Naive thymus-derived CD8-positive, alpha-beta T cell (primary cell): ENCODE data around the gene PRRC1. TPM values are rescaled to one million over a fixed set of nuclear protein-coding genes. Genes with fewer than 3 reads are reported as not detected.

Experiments used
- ATAC-seq, 2 donors: fragments of 150-1000 bp; cut with Tn5 transposase in 1 of 2; sonication (Bioruptor Pico), chemical (Tn5 transposase) in 1 of 2; 1 replicate in 1 of 2; 2 replicates in 1 of 2; pipeline ENCODE4 v1.10.0; 2021; ENCODE audit warnings: mild to moderate bottlenecking in 2 of 2, moderate library complexity in 2 of 2
- POLR2A ChIA-PET: fragments of 350-600 bp; sonication (Branson Sonifier 250); formaldehyde crosslinking; loops from one replicate; lab custom pipeline; 2021; ENCODE audit warnings: antibody characterized with exemption; lab: Charles Lee
- DNase-seq, 10 donors: peaks; one replicate each; pipeline versions ENCODE4 v3.0.0 to v3.0.0-alpha.2; 2020 to 2022
- H3K27ac Mint-ChIP-seq, 10 donors: one replicate each; pipeline ENCODE4 v1.8.0; 2020 to 2022; ENCODE audit warnings: mild to moderate bottlenecking in 10 of 10, mixed read lengths in 10 of 10, moderate library complexity in 4 of 10, inconsistent platforms in 1 of 10
- H3K27me3 Mint-ChIP-seq, 5 donors: one replicate each; pipeline ENCODE4 v1.8.0; 2021 to 2022; ENCODE audit warnings: mixed read lengths in 5 of 5
- H3K36me3 Mint-ChIP-seq, 3 donors: one replicate each; pipeline ENCODE4 v1.8.0; 2020 to 2022; ENCODE audit warnings: mixed read lengths in 3 of 3, mild to moderate bottlenecking in 2 of 3, inconsistent platforms in 1 of 3
- H3K4me1 Mint-ChIP-seq, 4 donors: one replicate each; pipeline ENCODE4 v1.8.0; 2021 to 2022; ENCODE audit warnings: mixed read lengths in 4 of 4
- H3K4me3 Mint-ChIP-seq, 10 donors: one replicate each; pipeline ENCODE4 v1.8.0; 2020 to 2022; ENCODE audit warnings: mild to moderate bottlenecking in 10 of 10, mixed read lengths in 10 of 10, moderate library complexity in 6 of 10, inconsistent platforms in 1 of 10
- H3K9me3 Mint-ChIP-seq, 9 donors: one replicate each; pipeline ENCODE4 v1.8.0; 2020 to 2022; ENCODE audit warnings: mixed read lengths in 9 of 9, mild to moderate bottlenecking in 3 of 9, inconsistent platforms in 1 of 9, moderate library complexity in 1 of 9
- polyA plus RNA-seq, 3 donors: library from polyadenylated mRNA; unstranded; fragments of 300-500 nt; fragmentation: Illumina TruSeq; gene quantifications; one replicate each; pipeline ENCODE4 v1.2.3, GENCODE V29; 2021
- total RNA-seq, 8 experiments: library from RNA in 2 of 8; stranded (reverse) in 2 of 8; gene quantifications; one replicate each; pipeline ENCODE4 v1.2.3 and lab custom pipeline; 2021 to 2026

The PRRC1 gene
- total and polyA plus RNA-seq, 5 experiments from 2014 or later, result 28.7 to 45.6 (median 39.6) TPM

DNA sequence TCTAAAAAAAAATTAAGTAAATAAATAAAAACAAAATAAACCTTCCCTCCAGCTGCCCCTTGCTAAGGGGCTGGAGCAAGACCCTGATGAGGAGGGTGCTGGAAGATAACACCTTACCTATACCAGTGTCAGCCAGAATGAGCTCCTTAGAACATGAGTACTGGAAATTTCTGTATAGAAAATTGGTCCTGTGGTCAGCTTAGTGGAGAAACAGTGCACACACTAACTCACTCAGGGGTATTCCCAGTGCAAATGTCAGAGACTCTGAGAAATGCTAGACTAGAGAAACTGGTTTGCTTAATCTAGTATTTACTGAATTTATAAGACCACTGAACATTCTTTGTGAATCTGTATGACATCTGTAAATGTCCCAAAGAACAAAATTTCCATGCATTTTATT is 69.4 kb downstream of the PRRC1 start:
- ATAC-seq (no peak), DNase-seq (no peak)
- Mint-ChIP-seq H3K27ac (no peak overlapping the region), H3K27me3 (peaks cover 0 to 15% (median 0%) of the 10 kb centered on the region in 5 donors), H3K9me3 (no peaks in the 10 kb centered on the region), H3K36me3 (no peaks in the 10 kb centered on the region), H3K4me3 (no peak overlapping the region), H3K4me1 (no peaks in the 10 kb centered on the region)
- POLR2A ChIA-PET, result no interaction called here

DNA sequence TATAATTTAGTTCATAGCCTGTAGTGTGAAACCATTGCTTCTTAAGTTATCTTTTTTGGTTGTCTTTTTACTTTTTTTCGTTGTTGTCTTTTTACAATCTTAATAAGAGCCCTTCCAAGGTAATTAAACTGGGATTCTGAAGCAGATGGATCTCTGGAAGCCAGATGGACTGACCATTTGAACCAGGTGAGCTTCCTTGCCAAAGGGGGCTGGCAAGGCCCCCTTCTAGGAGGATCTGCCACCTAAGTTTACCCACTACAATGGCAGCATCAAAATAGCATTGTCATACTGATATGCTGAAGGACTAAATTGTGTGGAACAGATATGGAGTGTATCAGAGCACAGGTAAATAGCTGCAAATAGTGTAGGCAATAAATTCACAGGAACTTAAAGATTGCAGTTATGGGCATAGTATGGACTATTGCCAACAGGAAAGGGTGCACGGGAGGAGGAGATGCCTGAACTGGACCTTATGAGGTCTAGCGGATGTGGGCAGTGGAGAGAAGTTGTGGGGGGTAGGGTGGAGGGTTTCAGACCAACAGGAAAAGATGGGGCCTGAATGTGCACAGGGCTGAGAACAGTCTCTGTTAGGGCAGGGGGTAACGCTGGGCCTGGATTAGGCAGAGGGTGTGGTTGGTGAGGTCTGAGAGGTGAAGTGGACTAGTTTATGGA is 69.9 kb downstream of the PRRC1 start:
- Mint-ChIP-seq H3K27me3 (peaks cover 0 to 15% (median 0%) of the 10 kb centered on the region in 5 donors), H3K4me3 (no peak overlapping the region), H3K9me3 (no peaks in the 10 kb centered on the region), H3K27ac (no peak overlapping the region), H3K36me3 (no peaks in the 10 kb centered on the region), H3K4me1 (peaks cover 0 to 1% (median 0%) of the 10 kb centered on the region in 4 donors)
- no peak for DNase-seq
- ATAC-seq, result no peak
- POLR2A ChIA-PET, result no interaction called here

DNA sequence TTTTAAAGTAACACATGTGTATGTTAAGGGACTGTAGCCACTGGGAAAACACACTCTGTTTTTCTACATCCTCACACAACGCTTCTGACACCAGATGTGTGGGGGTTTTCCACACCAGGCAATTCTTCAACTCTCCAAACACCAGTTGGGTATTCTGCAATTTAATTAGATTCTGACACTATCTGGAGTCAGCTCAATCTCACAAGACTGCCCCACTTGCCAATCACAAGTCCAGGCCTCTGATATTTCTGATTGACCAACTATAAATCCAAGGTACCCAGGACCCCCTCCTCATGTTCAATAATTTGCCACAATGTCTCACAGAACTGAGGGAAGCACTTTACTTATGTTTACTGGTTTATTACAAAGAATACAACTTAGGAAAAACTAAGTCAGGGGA is 70.9 kb downstream of the PRRC1 start:
- Mint-ChIP-seq H3K4me3 (no peak overlapping the region), H3K9me3 (no peaks in the 10 kb centered on the region), H3K4me1 (peaks cover 0 to 1% (median 0%) of the 10 kb centered on the region in 4 donors), H3K27ac (peak overlapping the region in 1 of 10 donors; percentile 19), H3K36me3 (no peaks in the 10 kb centered on the region), H3K27me3 (peaks cover 0 to 15% (median 0%) of the 10 kb centered on the region in 5 donors)
- no peak for ATAC-seq
- POLR2A ChIA-PET, result no interaction called here
- DNase-seq, result no peak

DNA sequence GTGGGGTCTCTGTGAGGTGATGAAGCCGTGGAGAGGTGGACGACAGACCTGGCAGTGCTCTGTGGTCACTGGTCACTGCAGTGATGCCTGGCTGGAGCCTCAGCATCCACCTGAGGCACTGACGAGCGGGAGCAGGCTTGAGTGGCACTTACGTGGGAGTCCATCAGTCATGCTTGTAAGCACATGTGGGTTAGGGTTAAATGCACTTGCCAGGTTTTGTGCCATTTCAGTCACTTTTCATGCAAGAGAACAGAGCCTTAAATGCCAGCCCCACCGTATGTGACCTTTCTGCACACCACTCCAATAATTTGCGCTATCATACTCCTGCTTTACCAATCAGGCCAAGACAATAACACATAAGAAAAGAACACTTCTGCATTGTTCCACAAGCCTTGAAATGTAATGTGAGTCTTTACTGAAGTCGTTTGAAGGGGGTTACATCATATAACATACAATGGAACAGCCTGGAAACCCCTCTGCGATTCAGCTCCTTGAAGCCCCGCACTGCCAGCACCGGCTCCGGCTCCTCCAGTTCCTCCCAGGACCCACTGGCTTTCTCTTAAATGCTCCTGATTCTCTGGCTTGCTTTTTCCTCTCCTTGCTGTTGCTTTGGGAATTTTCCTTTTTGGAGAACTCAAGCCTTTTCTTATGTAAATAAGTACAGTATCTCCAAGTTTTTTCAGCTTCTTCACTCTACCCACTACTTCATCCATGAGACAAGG is 72.0 kb downstream of the PRRC1 start:
- POLR2A ChIA-PET, result no interaction called here
- DNase-seq, result no peak
- H3K4me3 Mint-ChIP-seq, result no peak overlapping the region
- H3K9me3 Mint-ChIP-seq, result no peaks in the 10 kb centered on the region
- peaks cover 0 to 2% (median under 1%) of the 10 kb centered on the region in 4 donors for H3K4me1 Mint-ChIP-seq
- H3K27ac Mint-ChIP-seq, result no peak overlapping the region
- H3K36me3 Mint-ChIP-seq, result no peaks in the 10 kb centered on the region
- peaks cover 0 to 15% (median 0%) of the 10 kb centered on the region in 5 donors for H3K27me3 Mint-ChIP-seq
- ATAC-seq, result no peak

DNA sequence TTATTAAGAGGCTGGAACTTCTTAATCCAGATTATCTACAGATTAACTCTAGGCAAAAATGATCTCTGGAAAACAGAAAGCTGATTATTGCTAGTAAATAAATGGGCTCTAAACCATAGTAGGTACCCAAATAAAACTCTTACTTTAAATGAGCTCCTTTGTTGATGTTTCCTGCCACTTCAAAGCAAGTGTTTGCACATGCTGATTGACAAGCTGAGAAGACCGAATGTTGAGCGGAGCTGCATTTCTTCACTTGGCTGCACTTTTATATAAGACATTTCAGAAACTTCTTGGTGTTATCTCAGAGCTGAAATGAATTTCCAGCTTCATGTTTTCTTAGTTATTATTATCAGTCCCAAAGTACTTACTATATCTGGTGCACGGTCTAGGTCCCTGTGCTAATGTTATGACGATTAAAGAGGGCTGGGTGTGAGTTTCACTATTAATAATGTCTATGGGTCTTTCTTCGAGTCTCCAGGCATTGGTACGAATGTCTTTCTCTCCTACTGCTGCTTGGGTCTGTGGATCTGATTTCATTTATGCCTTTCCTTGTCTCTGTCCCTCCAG is 72.8 kb downstream of the PRRC1 start:
- Mint-ChIP-seq H3K27ac (no peak overlapping the region), H3K4me1 (peaks cover 1 to 7% (median 2%) of the 10 kb centered on the region in 4 donors), H3K27me3 (peaks cover 0 to 15% (median 0%) of the 10 kb centered on the region in 5 donors), H3K36me3 (no peaks in the 10 kb centered on the region), H3K4me3 (peak overlapping the region in 1 of 10 donors; percentile 22), H3K9me3 (no peaks in the 10 kb centered on the region)
- no peak for ATAC-seq
- POLR2A ChIA-PET, result no interaction called here
- no peak for DNase-seq

DNA sequence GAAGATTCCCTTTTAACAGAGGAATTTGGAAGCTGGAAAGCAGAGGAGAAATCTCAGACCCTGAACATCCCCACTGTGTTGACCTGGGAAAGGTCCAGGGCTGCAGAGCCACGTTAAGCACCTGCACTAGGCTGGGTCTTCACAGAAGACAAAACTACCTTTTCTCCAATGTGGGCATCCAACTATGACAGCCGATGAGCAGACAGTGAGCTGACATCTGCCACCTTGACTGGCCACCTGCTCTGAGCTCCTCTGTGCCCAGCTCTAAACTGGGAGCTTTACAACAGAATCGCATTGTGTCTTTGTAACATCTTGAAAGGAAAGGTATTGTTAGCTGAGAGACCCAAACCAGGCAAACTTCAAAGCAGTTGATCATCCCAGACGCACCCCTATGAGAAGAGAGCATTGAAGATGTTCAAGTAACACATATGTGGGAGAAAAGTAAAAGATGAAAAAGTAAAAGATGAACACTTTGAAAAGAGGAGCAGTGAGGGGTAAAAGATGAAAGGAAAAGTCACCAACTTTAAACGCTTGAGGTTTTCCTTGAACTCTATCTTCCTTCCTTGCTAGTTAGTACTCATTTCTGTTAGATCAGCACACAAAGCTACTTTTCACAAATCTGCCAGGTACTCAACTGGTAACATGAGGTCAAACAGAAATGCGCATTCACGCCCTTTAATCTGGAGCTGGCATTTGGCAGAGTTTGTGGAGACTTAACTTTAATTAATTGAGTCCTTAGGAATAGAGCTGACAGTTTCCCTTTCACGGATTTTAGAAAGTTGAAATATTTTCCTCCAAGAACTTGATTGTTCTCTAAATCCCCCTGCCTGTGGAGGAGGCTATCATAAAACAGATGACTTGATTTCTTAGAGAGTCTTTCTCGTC is 78.3 kb downstream of the PRRC1 start:
- H3K27me3 Mint-ChIP-seq, result no peaks in the 10 kb centered on the region
- H3K9me3 Mint-ChIP-seq, result no peaks in the 10 kb centered on the region
- H3K27ac Mint-ChIP-seq, result peak overlapping the region in 2 of 10 donors; percentile 21 to 39
- ATAC-seq, result peak in 1 of 2 donors; percentile 46
- H3K4me1 Mint-ChIP-seq, result peaks cover 6 to 21% (median 15%) of the 10 kb centered on the region in 4 donors
- peak in 2 of 10 donors; percentile 15 to 23 for DNase-seq
- no peaks in the 10 kb centered on the region for H3K36me3 Mint-ChIP-seq
- H3K4me3 Mint-ChIP-seq, result peak overlapping the region in 2 of 10 donors; percentile 9 to 52
- POLR2A ChIA-PET, result no interaction called here

DNA sequence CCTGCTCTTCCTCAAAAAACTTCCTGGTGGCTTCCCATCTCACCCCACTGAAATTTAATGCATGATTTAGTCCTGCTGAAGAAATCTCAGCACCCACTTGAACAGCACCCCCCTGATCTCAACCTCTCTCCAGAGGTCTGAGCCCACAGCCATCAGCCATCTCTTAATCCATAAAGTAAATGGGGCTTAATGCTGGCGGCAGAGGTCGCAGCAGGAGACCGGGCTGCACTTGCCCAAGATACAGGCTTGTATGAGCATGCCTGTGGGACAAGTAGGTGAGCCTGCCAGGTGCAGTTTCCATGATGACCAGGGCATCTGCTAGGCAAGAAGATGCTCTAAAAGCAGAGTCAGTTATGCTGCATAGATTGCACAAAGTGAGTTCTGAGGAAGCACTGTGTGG is 79.1 kb downstream of the PRRC1 start:
- Mint-ChIP-seq H3K9me3 (no peaks in the 10 kb centered on the region), H3K4me1 (peaks cover 6 to 21% (median 15%) of the 10 kb centered on the region in 4 donors), H3K4me3 (peak overlapping the region in 2 of 10 donors; percentile 36 to 39), H3K36me3 (no peaks in the 10 kb centered on the region), H3K27ac (peak overlapping the region in 1 of 10 donors; percentile 39), H3K27me3 (peaks cover 0 to 2% (median 0%) of the 10 kb centered on the region in 5 donors)
- ATAC-seq (no peak), DNase-seq (no peak)
- POLR2A ChIA-PET, result no interaction called here

DNA sequence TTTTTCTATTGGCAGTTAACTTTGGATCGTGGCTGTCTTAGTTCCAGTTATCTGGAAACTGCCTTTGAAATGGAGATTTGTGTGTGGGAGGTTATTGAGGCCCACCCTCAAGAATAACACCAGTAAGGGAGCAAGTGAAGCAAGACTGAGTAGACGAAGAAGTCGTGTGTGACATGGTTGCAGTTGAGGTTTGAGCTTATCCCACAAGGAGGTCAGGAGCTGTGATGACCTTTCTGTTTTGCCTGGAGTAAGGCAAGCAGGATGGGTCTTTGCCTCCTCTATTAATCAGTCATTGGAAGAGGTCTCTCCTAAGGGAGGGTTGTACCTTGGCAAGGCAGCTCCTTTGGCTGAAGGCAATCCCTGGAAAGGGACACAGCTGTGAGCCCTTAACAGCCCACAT is 81.9 kb downstream of the PRRC1 start:
- POLR2A ChIA-PET, result no interaction called here
- Mint-ChIP-seq H3K36me3 (no peaks in the 10 kb centered on the region), H3K4me3 (no peak overlapping the region)

DNA sequence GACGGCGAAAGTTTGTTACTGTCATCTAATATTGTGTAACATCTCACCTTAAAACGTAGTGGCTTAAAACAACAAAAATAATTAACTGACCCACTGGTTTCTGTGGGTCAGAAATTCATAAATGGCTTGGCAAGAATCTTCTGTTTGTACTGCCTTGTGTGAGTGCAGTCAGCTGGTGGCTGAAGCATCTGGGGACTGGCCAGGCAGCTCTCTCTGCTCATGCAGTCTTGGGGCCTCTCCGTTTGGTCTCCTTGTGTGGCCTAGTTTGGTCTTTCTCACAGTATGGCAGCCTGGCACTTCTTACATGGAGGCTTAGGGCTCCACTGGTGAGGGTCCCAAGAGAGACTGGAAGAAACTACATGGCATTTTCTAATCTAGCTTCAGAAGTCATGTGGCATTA is 82.4 kb downstream of the PRRC1 start:
- DNase-seq, result no peak
- H3K4me1 Mint-ChIP-seq, result peaks cover 5 to 20% (median 15%) of the 10 kb centered on the region in 4 donors
- no peaks in the 10 kb centered on the region for H3K36me3 Mint-ChIP-seq
- POLR2A ChIA-PET, result no interaction called here
- H3K9me3 Mint-ChIP-seq, result no peaks in the 10 kb centered on the region
- H3K27ac Mint-ChIP-seq, result no peak overlapping the region
- H3K27me3 Mint-ChIP-seq, result peaks cover 0 to 15% (median 7%) of the 10 kb centered on the region in 5 donors
- no peak overlapping the region for H3K4me3 Mint-ChIP-seq
- ATAC-seq, result no peak

More for the DNA sequence above, 81.9 kb downstream of the PRRC1 start:
- ATAC-seq, result no peak
- Mint-ChIP-seq H3K27ac (no peak overlapping the region), H3K9me3 (no peaks in the 10 kb centered on the region), H3K4me1 (peaks cover 5 to 21% (median 15%) of the 10 kb centered on the region in 4 donors), H3K27me3 (peaks cover 0 to 15% (median 7%) of the 10 kb centered on the region in 5 donors)
- DNase-seq, result no peak

DNA sequence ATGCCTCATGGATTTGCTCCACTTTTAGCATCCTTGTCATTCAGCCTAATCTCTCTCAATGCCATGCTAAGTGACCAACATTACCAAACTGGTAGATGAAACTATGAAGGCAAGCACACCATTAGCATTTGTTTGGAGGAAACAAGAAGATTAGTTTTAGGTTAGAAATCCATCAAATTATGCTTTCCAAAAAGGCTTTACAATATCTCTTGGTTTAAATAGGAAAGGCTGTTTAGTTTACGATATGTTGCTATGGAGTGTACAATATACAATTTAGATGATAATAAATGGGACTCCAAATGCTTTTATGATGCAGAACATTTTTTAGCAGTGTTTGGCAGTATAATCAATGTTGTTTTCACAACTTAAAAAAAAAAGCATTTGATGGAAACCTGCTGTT is 83.7 kb downstream of the PRRC1 start:
- Mint-ChIP-seq H3K27me3 (peaks cover 0 to 15% (median 10%) of the 10 kb centered on the region in 5 donors), H3K4me1 (peaks cover 1 to 8% (median 5%) of the 10 kb centered on the region in 4 donors), H3K9me3 (no peaks in the 10 kb centered on the region), H3K4me3 (no peak overlapping the region), H3K27ac (no peak overlapping the region), H3K36me3 (no peaks in the 10 kb centered on the region)
- no peak for ATAC-seq
- POLR2A ChIA-PET, result no interaction called here
- DNase-seq, result no peak

DNA sequence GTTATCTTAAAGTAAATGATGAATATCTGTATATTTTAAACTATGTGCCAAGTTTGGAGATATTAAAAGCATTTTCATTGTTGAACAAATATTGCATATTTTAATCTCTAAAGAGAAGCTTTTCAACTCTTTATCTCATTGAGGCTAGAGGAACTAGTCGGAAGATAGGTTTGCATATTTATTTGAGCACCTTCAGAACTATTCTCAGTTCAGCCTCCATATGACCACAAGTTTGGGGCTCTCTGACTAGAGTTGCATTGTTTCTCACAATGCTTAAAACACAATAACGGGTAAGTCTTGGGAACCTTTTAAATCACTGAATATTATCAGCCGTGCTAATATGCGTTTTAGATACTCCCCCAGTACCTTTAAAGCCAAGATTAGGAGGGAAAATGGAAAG is 84.2 kb downstream of the PRRC1 start:
- no peaks in the 10 kb centered on the region for H3K9me3 Mint-ChIP-seq
- no peaks in the 10 kb centered on the region for H3K36me3 Mint-ChIP-seq
- H3K27ac Mint-ChIP-seq, result no peak overlapping the region
- no peak overlapping the region for H3K4me3 Mint-ChIP-seq
- POLR2A ChIA-PET, result no interaction called here
- DNase-seq, result no peak
- ATAC-seq, result no peak
- H3K27me3 Mint-ChIP-seq, result peaks cover 0 to 15% (median 10%) of the 10 kb centered on the region in 5 donors
- H3K4me1 Mint-ChIP-seq, result peaks cover 0 to 4% (median 2%) of the 10 kb centered on the region in 4 donors

DNA sequence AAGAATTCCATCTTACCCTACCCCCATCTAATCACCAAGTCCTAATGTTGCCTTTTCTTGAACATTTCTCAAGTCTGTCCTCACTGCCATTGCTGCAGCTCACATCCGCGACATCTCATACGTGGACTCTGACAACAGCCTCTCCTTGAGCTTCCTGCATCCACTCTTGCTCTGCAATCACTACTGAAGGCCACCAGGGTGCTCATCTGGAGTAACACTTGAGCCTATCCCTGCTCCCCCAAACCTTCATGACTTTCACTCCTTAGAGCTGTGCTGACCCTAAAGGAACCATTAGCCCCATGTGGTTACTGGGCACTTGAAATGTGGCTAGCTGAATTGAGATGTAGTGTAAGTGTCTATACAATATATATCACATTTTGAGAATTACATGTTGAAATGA is 85.0 kb downstream of the PRRC1 start:
- Mint-ChIP-seq H3K4me3 (no peak overlapping the region), H3K36me3 (no peaks in the 10 kb centered on the region), H3K4me1 (peaks cover 0 to 2% (median 0%) of the 10 kb centered on the region in 4 donors), H3K9me3 (no peaks in the 10 kb centered on the region), H3K27ac (no peak overlapping the region), H3K27me3 (peaks cover 0 to 15% (median 10%) of the 10 kb centered on the region in 5 donors)
- POLR2A ChIA-PET, result no interaction called here
- DNase-seq, result no peak
- ATAC-seq, result no peak
